Activated CD8-positive, alpha-beta memory T cell treated with anti-CD3 and anti-CD28 coated beads for 36 hours (primary cell): ENCODE results near the gene USP47. TPM values are rescaled to one million over a fixed set of nuclear protein-coding genes. Genes with fewer than 3 reads are reported as not detected.

Experiments used
- CTCF ChIA-PET: fragments of 350-600 bp; sonication (Branson Sonifier 250); formaldehyde crosslinking; loops from one replicate; lab custom pipeline; 2021; ENCODE audit warnings: antibody characterized with exemption; lab: Charles Lee
- POLR2A ChIA-PET: fragments of 350-600 bp; sonication (Branson Sonifier 250); formaldehyde crosslinking; loops from one replicate; lab custom pipeline; 2021; ENCODE audit warnings: antibody characterized with exemption; lab: Charles Lee
- total RNA-seq, 2 experiments: library from RNA; stranded (reverse); gene quantifications; one replicate each; pipeline ENCODE4 v1.2.3, GENCODE V29; 2021

Gene USP47
- total RNA-seq, 2 experiments from 2014 or later, result 43.9 to 47.2 TPM

- ChIA-PET POLR2A (no interaction called here), CTCF (interaction anchor here (0.6 kb wide), 1 partner anchor 40 kb away, joined by 3 read pairs; no protein-coding TSS in a partner anchor)
Measured at GRCh38 chr11:12006552-12007229, 164.9 kb downstream of the USP47 start.

- CTCF ChIA-PET, result interaction anchor here (0.6 kb wide), 1 partner anchor 40 kb away, joined by 3 read pairs; no protein-coding TSS in a partner anchor
- POLR2A ChIA-PET, result no interaction called here
Measured at GRCh38 chr11:12007230-12007593, 165.4 kb downstream of the USP47 start.

- ChIA-PET CTCF (interaction anchor here (1.4 kb wide), 1 partner anchor 41 kb away, joined by 3 read pairs; no protein-coding TSS in a partner anchor), POLR2A (no interaction called here)
Measured at GRCh38 chr11:12007769-12008737, 166.3 kb downstream of the USP47 start, which contains the start of gene DKK3. Gene DKK3 (minus strand): TSS chr11:12008626. CDS start chr11:12008582, 44 bp downstream.

Other genes with a start within 250 kb of the USP47 start
- 1 to 10 TPM; 3.6 to 3.8 TPM for gene GALNT18, start 220.0 kb upstream of the USP47 start, total RNA-seq
- gene DKK3, start 166.7 kb downstream of the USP47 start, total RNA-seq, result under 1 TPM; 0.17 to 0.23 TPM